ENCODE data around the gene CSHL1.

GRCh38 chr17:63960006-63960405 lies 48.9 kb upstream of the CSHL1 start:
- TF ChIP-seq CTCF (IDR thresholded peaks at IDR 0.05): no peak
- no peak for TF ChIP-seq POLR2A (IDR thresholded peaks at IDR 0.05)

All from suprapubic skin (tissue), 3 donors.